Inferior parietal cortex (tissue), 1 donor: ENCODE measurements around the gene COL7A1.

Experiments
- DNase-seq: peaks from one replicate; pipeline ENCODE4 v3.0.0-alpha.2; 2016; ENCODE audit errors: extremely low spot score

COL7A1 gene

GRCh38 chr3:48595075-48595525 is at the start of gene COL7A1:
Gene COL7A1 (minus strand): TSS chr3:48595329. CDS start chr3:48595159, 170 bp downstream.
- no peak for DNase-seq

- no peak for DNase-seq
These were observed 47.5 kb upstream of the COL7A1 start for GRCh38 chr3:48642605-48643004.

GRCh38 chr3:48641396-48641795 is 46.3 kb upstream of the COL7A1 start:
- DNase-seq, result no peak

- DNase-seq, result no peak
These were observed 44.9 kb upstream of the COL7A1 start for GRCh38 chr3:48639944-48640606.

GRCh38 chr3:48637305-48637704 is 42.2 kb upstream of the COL7A1 start:
- DNase-seq, result no peak

GRCh38 chr3:48636149-48636655 is 41.1 kb upstream of the COL7A1 start:
- DNase-seq, result no peak

- DNase-seq, result peak; percentile 94
These were observed 40.3 kb upstream of the COL7A1 start, which contains the start of gene SLC26A6 for GRCh38 chr3:48635222-48636021. Gene SLC26A6 (minus strand): TSS chr3:48635461. CDS start chr3:48635393, 68 bp downstream.

GRCh38 chr3:48634661-48635221 is 39.6 kb upstream of the COL7A1 start:
- DNase-seq, result peak; percentile 15

GRCh38 chr3:48633743-48634142 is 38.6 kb upstream of the COL7A1 start:
- DNase-seq, result no peak

- no peak for DNase-seq
These were observed 38.1 kb upstream of the COL7A1 start for GRCh38 chr3:48633256-48633655.

- no peak for DNase-seq
These were observed 36.7 kb upstream of the COL7A1 start for GRCh38 chr3:48631516-48632448.

- no peak for DNase-seq
These were observed 35.7 kb upstream of the COL7A1 start for GRCh38 chr3:48630833-48631232.

GRCh38 chr3:48630407-48630806 is 35.3 kb upstream of the COL7A1 start:
- DNase-seq, result no peak

- no peak for DNase-seq
These were observed 34.8 kb upstream of the COL7A1 start for GRCh38 chr3:48629894-48630293.

- no peak for DNase-seq
These were observed 33.3 kb upstream of the COL7A1 start for GRCh38 chr3:48628277-48629017.

GRCh38 chr3:48625600-48625999 is 30.5 kb upstream of the COL7A1 start:
- DNase-seq, result no peak

GRCh38 chr3:48624767-48625166 is 29.6 kb upstream of the COL7A1 start:
- no peak for DNase-seq

GRCh38 chr3:48623851-48624547 is 28.9 kb upstream of the COL7A1 start:
- DNase-seq, result no peak

- DNase-seq, result no peak
These were observed 26.3 kb upstream of the COL7A1 start, which contains the start of gene TMEM89 for GRCh38 chr3:48621461-48621869. Gene TMEM89 (minus strand): TSS chr3:48621769. CDS start chr3:48621756, 13 bp downstream.
